ENCODE results near the gene WNK2. TPM values are rescaled to one million over a fixed set of nuclear protein-coding genes. Genes with fewer than 3 reads are reported as not detected.
"Not testable (repeated sequence)": the region's sequence is repeated elsewhere in the genome, so short reads cannot be mapped to it uniquely, and the experiment has no call there.

The WNK2 gene
- total and polyA plus RNA-seq, 8 donors, result 0.93 to 10.4 (median 7.4) TPM

DNA sequence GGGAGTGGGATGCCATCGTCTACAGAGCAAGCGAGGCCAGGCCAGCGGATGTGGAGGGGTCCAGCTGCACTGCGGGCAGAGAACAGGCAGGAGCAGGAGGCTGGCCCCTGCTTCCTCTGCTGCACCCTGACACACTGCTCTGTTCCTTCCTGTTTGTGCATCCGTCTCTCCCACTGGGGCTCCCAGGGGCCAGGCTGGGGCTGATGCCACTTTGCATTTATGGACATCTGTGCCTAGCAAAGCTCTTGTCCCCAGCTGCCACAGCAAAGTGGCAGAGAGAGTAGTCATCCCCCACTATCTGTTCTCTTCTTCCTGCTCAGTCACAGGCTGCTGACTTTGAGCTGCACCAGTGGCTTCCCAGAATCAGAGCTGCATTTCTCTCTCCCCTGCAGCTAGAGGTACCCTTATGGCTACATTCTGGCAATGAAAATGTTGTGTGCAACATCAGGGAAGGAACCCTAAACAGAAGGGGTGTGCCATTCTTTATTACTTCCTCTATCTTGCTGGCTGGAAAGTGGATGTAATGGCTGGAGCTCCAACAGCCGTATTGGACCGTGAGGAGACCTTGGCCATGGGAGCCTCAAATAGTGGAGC lies 45.7 kb upstream of the WNK2 start:
- Histone ChIP-seq H3K4me3 (no peak overlapping the region), H3K27ac (no peak overlapping the region), H3K9me3 (peaks cover 0 to 5% of the 10 kb centered on the region in 2 donors), H3K36me3 (no peaks in the 10 kb centered on the region), H3K27me3 (no peaks in the 10 kb centered on the region), H3K4me1 (peaks cover 11 to 30% of the 10 kb centered on the region in 2 donors)
- ATAC-seq (no peak), DNase-seq (peak in 1 of 4 donors; percentile 61)
- no peak for TF ChIP-seq CTCF (IDR thresholded peaks at IDR 0.05)
- intact Hi-C loops (cut with DNase I), result no loop called here

DNA sequence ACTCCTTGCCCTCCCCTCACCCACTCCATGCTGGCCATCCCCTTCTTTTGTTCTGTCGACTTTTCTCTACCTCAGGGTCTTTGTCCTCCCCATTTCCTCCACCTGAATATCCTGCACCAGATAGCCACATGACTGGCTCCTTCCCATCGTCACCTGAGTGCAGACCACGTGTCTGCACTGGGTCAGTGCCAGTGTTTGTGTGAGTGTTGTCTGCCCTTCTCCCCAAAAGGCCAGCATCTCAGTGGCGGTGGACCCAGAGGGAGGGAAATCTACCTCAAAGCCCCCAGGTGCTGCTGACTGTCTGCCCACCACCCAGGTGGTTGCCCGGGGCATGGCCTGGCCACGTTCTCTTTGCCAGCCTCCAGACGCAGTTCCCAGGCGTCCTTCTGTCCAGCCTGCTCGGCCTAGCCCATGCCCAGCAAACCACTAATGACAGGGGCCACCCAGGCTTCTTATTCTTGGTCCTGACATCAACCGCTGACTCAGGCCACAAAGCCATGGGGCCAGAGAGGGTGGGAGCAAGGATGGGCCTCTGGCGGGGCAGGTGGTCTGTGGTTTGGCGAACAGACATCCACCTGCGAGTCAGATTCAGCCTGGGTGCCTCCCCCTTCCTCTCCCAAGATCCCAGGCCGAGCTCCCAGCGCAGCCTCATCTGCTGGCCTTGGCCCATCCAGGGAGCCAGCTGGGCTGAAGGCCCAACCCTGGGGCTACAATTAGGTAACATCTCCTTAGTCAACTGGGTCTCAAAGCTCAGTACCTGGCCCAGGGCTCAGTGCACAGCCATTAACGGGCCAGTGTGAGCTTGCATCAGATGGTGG lies 44.4 kb upstream of the WNK2 start:
- no peak for TF ChIP-seq CTCF (IDR thresholded peaks at IDR 0.05)
- Histone ChIP-seq H3K4me1 (peaks cover 9 to 33% of the 10 kb centered on the region in 2 donors), H3K4me3 (no peak overlapping the region), H3K27me3 (no peaks in the 10 kb centered on the region), H3K27ac (no peak overlapping the region), H3K36me3 (no peaks in the 10 kb centered on the region), H3K9me3 (peaks cover 0 to 5% of the 10 kb centered on the region in 2 donors)
- DNase-seq, result peak in 1 of 4 donors; percentile 46
- ATAC-seq, result no peak
- intact Hi-C loops (cut with DNase I), result no loop called here

DNA sequence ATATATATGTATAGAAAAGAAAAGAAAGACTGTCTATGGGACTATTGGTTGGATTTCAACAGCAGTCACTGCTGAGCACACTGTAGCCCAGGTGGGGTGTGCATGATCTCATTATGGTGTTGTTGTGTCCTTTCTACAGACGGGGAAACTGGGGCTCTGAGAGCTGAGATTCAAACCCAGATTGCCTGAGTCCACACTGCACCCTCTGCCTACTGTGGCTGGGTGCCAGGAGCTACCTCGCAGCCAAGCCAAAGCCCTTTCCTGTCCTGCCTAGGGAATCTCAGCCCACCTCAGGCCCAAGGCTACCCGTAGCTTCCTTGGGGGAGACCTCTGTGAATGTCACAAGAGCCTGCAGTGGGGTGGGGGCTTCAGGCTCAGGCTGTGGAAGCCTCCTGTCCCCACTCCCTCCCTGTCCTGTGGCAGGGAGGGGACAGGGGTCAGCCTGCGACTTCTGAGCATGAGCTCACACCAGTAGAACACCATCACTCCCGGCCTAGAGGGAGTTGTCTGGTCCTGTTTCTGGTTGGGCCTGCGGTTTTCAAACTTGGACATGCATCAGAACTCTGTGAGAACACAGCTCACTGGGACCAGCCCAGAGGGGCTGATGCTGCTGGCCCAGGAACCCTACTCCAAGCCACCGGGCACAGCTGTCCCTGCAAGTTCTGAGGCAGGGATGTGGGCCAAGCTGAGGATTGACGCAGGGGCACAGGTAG lies 42.0 kb upstream of the WNK2 start:
- DNase-seq (peak in 1 of 4 donors; percentile 44), ATAC-seq (no peak)
- no peak for TF ChIP-seq CTCF (IDR thresholded peaks at IDR 0.05)
- Histone ChIP-seq H3K27ac (no peak overlapping the region), H3K4me3 (no peak overlapping the region), H3K4me1 (peaks cover 0 to 17% of the 10 kb centered on the region in 2 donors), H3K36me3 (no peaks in the 10 kb centered on the region), H3K9me3 (peaks cover 0 to 5% of the 10 kb centered on the region in 2 donors), H3K27me3 (no peaks in the 10 kb centered on the region)
- intact Hi-C loops (cut with DNase I), result no loop called here

GRCh38 chr9:93143830-93144530 lies 40.0 kb upstream of the WNK2 start:
- intact Hi-C loops (cut with DNase I), result no loop called here
- Histone ChIP-seq H3K9me3 (no peaks in the 10 kb centered on the region), H3K36me3 (no peaks in the 10 kb centered on the region), H3K27ac (no peak overlapping the region), H3K27me3 (no peaks in the 10 kb centered on the region), H3K4me1 (peaks cover 0 to 11% of the 10 kb centered on the region in 2 donors), H3K4me3 (no peak overlapping the region)
- peak; percentile 29 for ATAC-seq
- no peak for TF ChIP-seq CTCF (IDR thresholded peaks at IDR 0.05)
- DNase-seq, result peak in 2 of 4 donors; percentile 46 to 69

DNA sequence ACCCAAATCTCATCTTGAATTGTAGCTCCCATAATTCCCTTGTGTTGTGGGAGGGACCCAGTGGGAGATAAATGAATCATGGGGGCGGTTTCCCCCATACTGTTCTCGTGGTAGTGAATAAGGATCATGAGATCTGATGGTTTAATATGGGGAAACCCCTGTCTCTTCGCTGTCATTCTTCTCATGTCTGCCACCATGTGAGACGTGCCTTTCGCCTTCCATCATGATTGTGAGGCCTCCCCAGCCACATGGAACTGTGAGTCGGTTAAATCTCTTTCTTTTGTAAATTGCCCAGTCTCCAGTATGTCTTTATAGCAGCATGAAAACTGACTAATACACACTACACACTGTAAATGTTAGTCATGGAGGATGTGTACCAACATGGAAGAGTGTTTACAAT lies 37.2 kb upstream of the WNK2 start:
- H3K4me3 ChIP-seq; ATAC-seq; H3K9me3 ChIP-seq; intact Hi-C loops (cut with DNase I); H3K27ac ChIP-seq; H3K36me3 ChIP-seq; DNase-seq; H3K27me3 ChIP-seq: not testable (repeated sequence)
- peaks cover 0 to 22% of the 10 kb centered on the region in 2 donors for H3K4me1 ChIP-seq
